Endodermal cell (in vitro differentiated cells): Measurements from ENCODE around the gene MAGEC3. TPM values are rescaled to one million over a fixed set of nuclear protein-coding genes. Genes with fewer than 3 reads are reported as not detected.
"Not testable (repeated sequence)": the region's sequence is repeated elsewhere in the genome, so short reads cannot be mapped to it uniquely, and the experiment has no call there.

Experiments used
- DNase-seq: peaks from one replicate; pipeline ENCODE4 v3.0.0-alpha.2; 2017
- H3K27ac ChIP-seq: 2 replicates; pipeline ENCODE4 v1.5.1; 2013; ENCODE audit warnings: mild to moderate bottlenecking, low read depth, low read length, moderate library complexity
- H3K27me3 ChIP-seq: 2 replicates; pipeline ENCODE4 v1.6.1; 2013; ENCODE audit warnings: mild to moderate bottlenecking, low read length, moderate library complexity; ENCODE audit not compliant: insufficient read depth, control insufficient read depth, poor library complexity, severe bottlenecking
- H3K36me3 ChIP-seq: 2 replicates; pipeline ENCODE4 v1.7.0; 2013; ENCODE audit warnings: mild to moderate bottlenecking, low read length, moderate library complexity; ENCODE audit not compliant: control insufficient read depth, insufficient read depth
- H3K4me1 ChIP-seq: one replicate; pipeline ENCODE4 v1.7.0; 2013; ENCODE audit warnings: low read length; ENCODE audit not compliant: control insufficient read depth, insufficient read depth
- H3K4me3 ChIP-seq: 2 replicates; pipeline ENCODE4 v1.5.1; 2013; ENCODE audit warnings: mild to moderate bottlenecking, low read length, moderate library complexity
- H3K9ac ChIP-seq: 2 replicates; pipeline ENCODE4 v1.6.1; 2013; ENCODE audit warnings: mild to moderate bottlenecking, low read length, moderate library complexity; ENCODE audit not compliant: poor library complexity, severe bottlenecking; ENCODE audit errors: extremely low read depth
- H3K9me3 ChIP-seq: 2 replicates; pipeline ENCODE4 v1.6.1; 2013; ENCODE audit warnings: mild to moderate bottlenecking, low read length, moderate library complexity; ENCODE audit not compliant: control insufficient read depth
- H3K27ac Mint-ChIP-seq: 2 replicates; pipeline ENCODE4 v1.8.0; 2020; ENCODE audit warnings: mixed read lengths
- H3K27me3 Mint-ChIP-seq: 2 replicates; pipeline ENCODE4 v1.8.0; 2021; ENCODE audit warnings: mild to moderate bottlenecking, mixed read lengths; ENCODE audit not compliant: insufficient read depth
- H3K36me3 Mint-ChIP-seq: 2 replicates; pipeline ENCODE4 v1.8.0; 2020; ENCODE audit warnings: low read depth, mixed read lengths
- H3K4me1 Mint-ChIP-seq: 2 replicates; pipeline ENCODE4 v1.8.0; 2020; ENCODE audit warnings: mixed read lengths
- H3K4me3 Mint-ChIP-seq: 2 replicates; pipeline ENCODE4 v1.8.0; 2020; ENCODE audit warnings: mild to moderate bottlenecking, moderate library complexity, mixed read lengths
- H3K9me3 Mint-ChIP-seq: 2 replicates; pipeline ENCODE4 v1.8.0; 2020; ENCODE audit warnings: mild to moderate bottlenecking, mixed read lengths
- CTCF ChIP-seq: fragments of 200-600 bp; sonication (generic); conservative IDR thresholded peaks from 2 replicates; pipeline ENCODE4 v1.5.0; 2021; ENCODE audit warnings: antibody characterized with exemption, mild to moderate bottlenecking
- WGBS, 2 experiments: methylation state at CpG; one replicate each; pipeline versions ENCODE4 v1.1.5 to v1.1.7; 2013; ENCODE audit warnings: missing lambda C conversion rate in 2 of 2, mixed read lengths in 1 of 2; ENCODE audit not compliant: insufficient coverage in 1 of 2, insufficient read length in 1 of 2; 5-methylcytosine and 5-hydroxymethylcytosine counted together
- total RNA-seq, 2 donors: library from RNA; stranded (reverse); fragmentation: NEBNext Ultra II Directional in 1 of 2; extraction: Animal tissue kit (Norgen Biotek cat#: 25700) in 1 of 2; gene quantifications; 2 replicates in 1 of 2; 3 replicates in 1 of 2; pipeline ENCODE4 v1.2.1, GENCODE V29; 2021

MAGEC3 gene
- total RNA-seq, 2 donors from 2014 or later = 0.58 TPM; not detected in 1

- no peaks in the 10 kb centered on the region for H3K36me3 Mint-ChIP-seq
- no peaks in the 10 kb centered on the region for H3K27me3 Mint-ChIP-seq
- Histone ChIP-seq H3K27ac (no peak overlapping the region), H3K4me3 (no peak overlapping the region), H3K9me3 (no peaks in the 10 kb centered on the region), H3K4me1 (no peaks in the 10 kb centered on the region), H3K9ac (no peak overlapping the region), H3K36me3 (no peaks in the 10 kb centered on the region), H3K27me3 (no peaks in the 10 kb centered on the region)
- no peak overlapping the region for H3K4me3 Mint-ChIP-seq
- H3K27ac Mint-ChIP-seq = no peak overlapping the region
- H3K9me3 Mint-ChIP-seq = peaks cover 36% of the 10 kb centered on the region
- TF ChIP-seq CTCF = no peak
- 73 to 100% methylated on average over 1 to 2 of the region's 2 CpGs for WGBS, 2 experiments
- DNase-seq = no peak
- H3K4me1 Mint-ChIP-seq = no peaks in the 10 kb centered on the region
Measured at GRCh38 chrX:141839856-141840255, 1.7 kb downstream of the MAGEC3 start.

- Histone ChIP-seq H3K9me3 (no peaks in the 10 kb centered on the region), H3K27ac (no peak overlapping the region), H3K4me3 (no peak overlapping the region), H3K4me1 (no peaks in the 10 kb centered on the region), H3K36me3 (no peaks in the 10 kb centered on the region), H3K9ac (no peak overlapping the region), H3K27me3 (no peaks in the 10 kb centered on the region)
- DNase-seq = no peak
- Mint-ChIP-seq H3K27me3 (no peaks in the 10 kb centered on the region), H3K27ac (no peak overlapping the region), H3K4me1 (no peaks in the 10 kb centered on the region), H3K9me3 (peaks cover 26% of the 10 kb centered on the region), H3K36me3 (no peaks in the 10 kb centered on the region), H3K4me3 (no peak overlapping the region)
- WGBS, 2 experiments = 82 to 100% methylated on average over 1 to 3 of the region's 3 CpGs
- TF ChIP-seq CTCF = no peak
Measured at GRCh38 chrX:141857479-141857878, 19.4 kb downstream of the MAGEC3 start.

GRCh38 chrX:141879616-141880015 is 41.5 kb downstream of the MAGEC3 start:
- Mint-ChIP-seq H3K4me1 (peaks cover under 1% of the 10 kb centered on the region), H3K4me3 (no peak overlapping the region), H3K9me3 (peaks cover 73% of the 10 kb centered on the region), H3K36me3 (no peaks in the 10 kb centered on the region), H3K27me3 (no peaks in the 10 kb centered on the region), H3K27ac (no peak overlapping the region)
- H3K4me3 ChIP-seq = no peak overlapping the region
- no peaks in the 10 kb centered on the region for H3K36me3 ChIP-seq
- H3K9ac ChIP-seq = no peak overlapping the region
- peak; percentile 49 for DNase-seq
- no peak overlapping the region for H3K27ac ChIP-seq
- no peaks in the 10 kb centered on the region for H3K4me1 ChIP-seq
- H3K27me3 ChIP-seq = no peaks in the 10 kb centered on the region
- H3K9me3 ChIP-seq = peaks cover 8% of the 10 kb centered on the region
- TF ChIP-seq CTCF = peak; percentile 54
- WGBS, 2 experiments = 81% methylated on average over 5 of the region's 5 CpGs; no CpG with 5 or more reads in 1 of the 2 experiments

GRCh38 chrX:141888811-141889210 is 50.7 kb downstream of the MAGEC3 start:
- H3K4me3 ChIP-seq, H3K27me3 Mint-ChIP-seq, H3K36me3 Mint-ChIP-seq, H3K36me3 ChIP-seq, H3K9me3 ChIP-seq, H3K4me3 Mint-ChIP-seq, DNase-seq, H3K27ac ChIP-seq, H3K9ac ChIP-seq, H3K4me1 Mint-ChIP-seq, H3K4me1 ChIP-seq, H3K27me3 ChIP-seq, H3K27ac Mint-ChIP-seq: not testable (repeated sequence)
- WGBS, 2 experiments = 91 to 94% methylated on average over 3 to 5 of the region's 5 CpGs
- H3K9me3 Mint-ChIP-seq = peaks cover 55% of the 10 kb centered on the region
